HG02885 (cell line): ENCODE data around the gene CADM1.

Experiments
- ATAC-seq: cut with Tn5 transposase; IDR thresholded peaks from one replicate; pipeline ENCODE4 v1.9.1; 2021; ENCODE audit warnings: mild to moderate bottlenecking; ENCODE audit not compliant: unreplicated experiment, poor library complexity

The CADM1 gene

DNA sequence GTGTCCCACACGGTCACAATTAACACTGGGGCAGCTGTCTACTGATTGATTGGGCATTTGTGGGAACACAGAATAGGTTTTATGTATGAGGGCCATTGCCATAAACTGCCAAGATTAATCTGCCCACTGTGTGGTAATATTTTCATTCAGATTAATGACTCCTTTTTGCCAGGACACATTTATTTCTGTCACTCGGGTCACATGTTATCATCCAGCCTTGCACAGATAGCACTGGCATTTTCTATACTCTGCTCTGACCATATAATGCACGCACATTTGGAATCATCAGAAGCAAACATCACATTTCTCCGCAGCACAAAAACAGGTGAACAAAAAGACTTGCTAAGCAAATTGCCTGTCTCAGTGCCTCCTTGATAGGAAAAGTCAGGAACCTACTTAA, 138.3 kb downstream of the CADM1 start:
- ATAC-seq: no peak

DNA sequence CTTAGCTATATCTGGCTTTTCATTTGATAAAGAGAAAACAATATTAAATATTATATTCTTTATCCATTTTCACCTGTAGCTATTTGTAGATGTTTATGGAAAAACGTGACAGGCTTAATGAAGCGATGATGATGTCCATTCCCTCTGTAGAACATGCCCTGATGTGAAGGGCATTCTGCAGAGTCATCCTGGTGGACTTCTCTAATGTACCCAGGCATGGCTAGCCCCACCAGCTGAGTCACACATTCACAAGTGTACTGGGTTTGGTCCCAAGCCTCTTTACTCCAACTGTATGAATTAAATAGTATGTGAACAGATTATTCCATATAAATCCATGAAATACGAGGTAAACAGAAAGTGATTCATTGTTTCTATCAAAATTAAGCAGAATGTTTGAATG, 139.3 kb downstream of the CADM1 start:
- no peak for ATAC-seq

DNA sequence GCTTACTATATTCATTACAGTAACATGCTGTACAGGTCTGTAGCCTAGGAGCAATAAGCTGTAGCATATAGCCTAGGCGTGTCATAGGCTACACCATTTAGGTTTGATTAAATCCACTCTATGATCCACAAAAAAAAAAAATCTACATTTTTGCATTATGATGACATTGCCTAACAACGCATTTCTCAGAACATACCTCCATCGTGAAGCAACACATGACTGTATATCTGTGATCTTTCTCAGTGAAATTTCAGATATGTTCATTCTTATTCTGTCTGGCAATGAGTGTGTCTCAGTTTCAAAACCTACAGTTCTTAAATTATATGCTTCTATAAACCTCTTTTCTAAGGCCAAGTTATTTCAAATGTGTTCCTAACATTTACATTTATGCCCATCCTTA, 140.3 kb downstream of the CADM1 start:
- no peak for ATAC-seq

DNA sequence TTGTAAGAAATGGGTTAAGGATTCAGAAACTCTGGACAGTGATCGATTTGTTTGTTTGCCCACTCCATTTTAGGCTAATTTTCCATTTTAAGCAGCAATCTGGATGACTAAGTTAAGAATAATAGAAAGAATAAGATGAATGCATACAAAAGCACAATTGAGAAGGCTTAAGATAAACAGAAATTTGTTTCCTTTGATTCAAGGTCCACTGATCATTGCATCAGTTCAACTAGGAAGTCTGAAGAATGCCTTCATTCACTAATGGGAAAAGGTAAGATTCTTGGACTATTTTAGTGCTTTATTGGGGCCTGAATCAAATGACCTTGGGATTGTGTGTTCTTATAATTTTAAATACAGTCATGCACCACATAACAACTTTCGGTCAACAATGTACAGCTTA, 140.8 kb downstream of the CADM1 start:
- ATAC-seq: no peak

DNA sequence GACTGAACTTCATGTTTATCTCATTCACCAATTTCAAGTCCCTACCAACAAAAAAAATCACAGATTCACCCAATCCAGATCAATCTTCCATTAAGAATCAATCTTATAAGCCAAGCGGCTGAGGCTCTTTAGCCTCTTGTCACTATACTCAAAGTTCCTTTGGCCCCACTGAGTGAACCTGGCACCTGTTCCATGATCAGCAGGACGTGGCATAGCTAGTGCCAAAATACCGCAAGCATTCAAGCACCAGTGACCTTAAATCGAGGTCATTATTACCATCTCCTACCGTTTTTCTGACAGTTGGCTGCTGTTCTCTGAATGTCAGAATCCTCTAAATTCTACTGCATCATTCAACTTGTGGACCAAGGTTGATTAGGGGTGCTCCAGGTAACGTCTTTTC, 141.2 kb downstream of the CADM1 start:
- no peak for ATAC-seq

DNA sequence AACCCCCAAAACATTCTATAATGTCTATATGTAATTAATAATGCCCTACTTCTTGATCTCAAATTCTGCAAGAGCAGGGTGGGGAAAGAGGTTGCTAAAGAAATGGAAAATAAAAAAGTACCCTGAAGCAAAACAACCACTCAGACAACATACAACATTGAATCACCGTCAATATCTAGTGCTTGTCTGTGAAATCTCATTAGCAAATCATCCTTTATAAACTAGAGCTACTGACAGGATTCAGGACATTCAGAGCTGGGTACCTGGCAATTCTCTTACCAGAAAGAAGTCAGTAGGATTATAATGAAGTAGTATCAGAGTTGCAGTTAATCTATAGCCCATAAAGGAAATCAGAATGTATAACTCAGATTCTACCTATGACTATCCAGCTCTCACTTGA, 143.2 kb downstream of the CADM1 start:
- no peak for ATAC-seq

DNA sequence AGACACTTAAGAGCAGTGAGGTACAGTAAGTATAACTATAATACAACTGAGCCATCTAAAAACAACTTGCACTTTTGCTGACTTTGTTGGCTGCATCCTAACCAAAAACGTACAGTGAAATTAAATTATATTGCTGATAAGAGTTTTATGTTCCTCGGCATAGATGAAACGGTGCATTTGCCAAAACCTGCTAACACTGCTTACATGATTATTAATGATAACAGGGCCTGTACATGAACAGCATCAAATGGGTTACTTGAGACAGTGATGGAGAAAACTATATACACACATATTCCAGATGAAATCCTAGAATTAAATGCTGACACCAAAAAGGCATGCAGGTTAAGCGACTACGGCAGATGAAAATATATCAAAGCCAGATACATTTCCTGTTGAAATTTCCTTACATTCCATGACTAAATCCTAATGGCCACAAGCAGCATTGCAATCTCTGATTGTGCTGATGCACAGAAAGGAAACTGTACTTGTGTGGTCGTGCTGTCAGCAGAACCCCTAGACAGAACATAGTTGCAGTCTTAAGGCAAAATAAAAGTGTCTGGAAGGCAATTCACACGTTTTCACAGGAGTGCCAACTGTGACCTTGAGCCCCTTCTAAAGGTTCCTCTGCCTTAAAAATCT, 143.9 kb downstream of the CADM1 start:
- no peak for ATAC-seq

DNA sequence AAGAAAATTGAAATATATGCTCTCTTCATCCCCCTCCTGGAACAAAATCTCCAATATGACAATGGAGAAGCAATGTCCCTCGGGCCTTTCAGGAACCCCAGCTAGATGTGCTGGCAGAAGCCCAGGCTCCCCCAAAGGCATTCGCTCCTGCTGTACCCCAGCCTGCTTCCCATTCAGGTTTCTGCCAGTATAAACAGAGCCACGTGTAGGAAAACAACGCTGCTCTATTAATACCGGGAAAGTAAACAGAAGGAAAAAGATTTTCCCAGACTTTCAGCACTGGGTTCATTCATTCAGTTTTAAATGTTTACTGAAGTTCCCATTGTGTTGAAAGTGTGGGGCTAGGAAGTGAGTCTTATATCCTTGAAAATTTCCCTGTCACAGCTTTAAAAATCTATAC, 147.1 kb downstream of the CADM1 start:
- ATAC-seq: no peak

DNA sequence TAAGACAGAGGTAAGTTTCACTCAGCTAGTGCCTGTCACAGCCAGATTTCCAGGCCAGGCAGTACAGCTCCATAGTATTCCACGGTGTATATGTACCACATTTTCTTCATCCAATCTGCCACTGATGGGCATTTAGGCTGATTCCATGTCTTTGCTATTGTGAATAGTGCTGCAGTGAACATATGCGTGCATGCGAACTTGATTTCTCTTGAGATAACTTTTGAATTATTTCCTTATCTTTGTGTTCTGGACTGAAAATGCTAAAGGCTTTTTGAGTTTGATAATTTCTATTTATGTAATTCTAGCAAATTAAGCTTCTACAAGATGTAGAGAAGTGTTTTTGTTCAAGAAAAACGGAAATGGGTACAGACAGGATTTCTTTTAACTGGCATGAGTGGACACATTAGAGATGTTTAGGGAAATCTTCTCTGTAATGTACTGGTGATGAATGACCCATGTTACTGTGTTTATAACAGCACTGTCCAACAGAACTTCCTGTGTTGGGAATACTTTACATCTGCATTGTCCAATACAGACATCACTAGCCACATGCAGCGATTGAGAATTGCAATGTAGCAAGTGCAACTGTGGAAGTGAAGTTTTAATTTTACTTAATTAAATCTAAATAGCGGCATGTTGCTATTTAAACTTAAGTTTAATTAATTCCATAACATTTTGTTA, 151.3 kb downstream of the CADM1 start:
- no peak for ATAC-seq

DNA sequence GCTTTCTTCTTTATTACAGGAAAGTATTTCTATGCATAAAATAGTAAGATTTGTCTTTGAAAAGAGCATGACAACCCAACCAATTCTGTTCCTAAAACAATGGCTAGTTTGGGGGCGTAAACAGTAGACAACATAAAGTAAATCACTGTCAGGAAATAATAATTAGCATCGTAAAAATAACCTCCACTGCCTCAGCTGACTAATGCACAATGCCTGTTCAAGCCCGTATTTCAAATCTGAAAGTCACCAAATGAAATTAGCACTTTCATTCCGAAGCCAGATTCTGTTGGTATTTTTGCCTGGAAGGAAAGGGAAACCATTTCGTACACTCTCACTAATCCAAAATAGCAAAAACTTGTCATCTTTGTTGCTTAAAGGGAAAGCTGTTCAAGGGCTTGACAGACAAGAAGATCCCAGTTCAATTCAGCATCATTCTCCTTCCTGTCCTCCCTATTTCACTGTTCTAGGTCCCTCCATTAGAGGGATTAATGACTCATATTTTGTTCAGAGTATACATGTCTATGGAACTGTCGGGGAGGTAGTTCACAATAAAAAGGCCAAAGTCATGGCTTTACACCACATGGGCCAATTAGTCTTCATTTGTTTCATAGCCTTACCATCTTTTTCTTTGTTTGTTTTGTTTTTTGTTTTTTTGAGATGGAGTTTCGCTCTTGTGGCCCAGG, 154.7 kb downstream of the CADM1 start:
- ATAC-seq: no peak

DNA sequence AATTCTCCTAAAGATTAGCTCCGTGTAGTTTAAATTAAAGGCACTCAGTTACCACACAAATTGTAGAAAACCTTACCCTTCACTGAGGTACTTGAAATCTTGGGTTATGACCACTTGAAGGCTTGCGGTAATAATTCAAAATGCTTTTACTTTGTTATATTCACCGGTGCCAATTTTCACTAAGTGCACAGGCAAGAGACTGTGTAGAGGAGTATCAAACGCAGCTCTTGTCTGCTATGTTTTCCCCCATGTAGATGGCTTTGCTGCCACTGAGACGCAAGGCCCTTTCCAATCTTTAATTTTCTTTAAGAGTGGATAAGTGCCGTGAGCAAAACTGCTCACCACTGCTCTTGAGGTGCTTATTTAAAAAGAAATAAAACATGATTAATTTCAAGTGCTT, 155.8 kb downstream of the CADM1 start:
- ATAC-seq: no peak

DNA sequence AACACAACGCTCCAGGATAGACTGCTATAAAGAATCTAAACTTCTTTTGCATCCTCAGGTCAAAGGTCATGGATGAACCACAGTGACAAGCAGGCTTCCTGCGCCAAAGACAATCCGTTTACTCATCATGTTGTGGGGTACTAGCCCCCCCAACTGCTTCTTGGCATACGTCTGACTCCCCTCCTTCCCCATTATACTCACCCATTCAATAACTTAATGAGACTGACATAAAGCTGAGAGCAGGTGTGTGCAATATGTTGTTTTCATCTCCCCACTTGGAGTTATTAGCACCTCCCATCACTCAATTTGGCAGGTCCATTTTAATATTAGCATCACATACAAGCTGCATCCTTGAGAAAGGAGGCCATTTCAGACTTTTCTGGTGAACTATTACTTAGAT, 157.1 kb downstream of the CADM1 start:
- no peak for ATAC-seq

DNA sequence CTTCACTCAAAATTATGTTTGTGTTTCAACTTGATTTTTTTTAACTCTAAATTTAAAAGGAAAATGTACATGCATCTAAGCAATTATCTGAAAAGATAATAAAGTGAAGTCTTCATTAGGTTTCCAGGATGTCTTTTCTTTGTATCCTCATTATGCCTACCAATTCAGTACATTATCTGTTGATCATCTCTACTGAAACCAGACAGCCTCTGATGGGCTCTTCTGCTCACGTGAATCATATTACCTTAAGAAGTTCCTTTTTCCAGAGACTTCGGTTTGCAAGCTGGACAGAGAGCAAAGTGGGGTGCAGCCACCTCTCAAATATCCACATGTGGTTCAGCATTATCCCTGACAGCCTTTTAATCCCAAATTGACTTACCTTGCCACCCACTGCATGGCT, 158.4 kb downstream of the CADM1 start:
- ATAC-seq: no peak

DNA sequence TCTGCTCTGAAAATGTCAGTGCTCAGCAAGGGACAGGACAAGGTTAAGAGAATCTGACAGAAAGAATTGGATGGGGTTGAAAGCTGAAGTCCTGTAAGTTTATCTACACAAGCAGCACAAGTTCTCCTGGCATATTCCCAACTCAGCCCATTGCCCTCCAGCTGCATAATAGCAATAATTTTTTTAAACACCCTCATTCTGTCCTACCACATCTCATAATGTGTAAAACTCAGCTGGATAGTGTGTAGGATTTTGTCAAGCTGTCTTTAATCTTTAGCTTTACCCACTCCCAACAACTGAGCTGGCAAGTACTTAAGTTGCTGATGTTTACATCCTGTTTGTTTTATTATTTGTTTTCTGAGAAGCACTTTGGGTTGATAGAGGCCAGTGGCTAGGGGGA, 158.9 kb downstream of the CADM1 start:
- ATAC-seq: no peak

DNA sequence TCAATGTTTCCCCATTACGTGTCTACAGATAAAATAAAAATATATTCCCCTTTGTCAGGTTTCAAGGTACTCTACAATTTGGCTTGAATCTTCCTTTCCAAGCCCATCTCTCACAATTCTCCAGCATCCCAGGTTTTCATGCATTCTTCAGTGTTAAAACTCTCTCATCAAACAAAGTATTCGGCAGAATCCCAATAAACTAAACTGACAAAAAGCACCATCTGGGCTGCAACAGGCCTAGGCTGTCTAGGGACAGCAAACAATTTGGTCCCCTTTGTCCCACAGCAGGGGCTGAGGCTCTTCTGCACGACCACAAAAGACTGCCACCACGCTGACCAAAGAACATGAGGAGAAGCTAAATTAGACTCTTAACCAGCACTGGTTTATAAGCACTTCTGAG, 159.4 kb downstream of the CADM1 start:
- no peak for ATAC-seq

DNA sequence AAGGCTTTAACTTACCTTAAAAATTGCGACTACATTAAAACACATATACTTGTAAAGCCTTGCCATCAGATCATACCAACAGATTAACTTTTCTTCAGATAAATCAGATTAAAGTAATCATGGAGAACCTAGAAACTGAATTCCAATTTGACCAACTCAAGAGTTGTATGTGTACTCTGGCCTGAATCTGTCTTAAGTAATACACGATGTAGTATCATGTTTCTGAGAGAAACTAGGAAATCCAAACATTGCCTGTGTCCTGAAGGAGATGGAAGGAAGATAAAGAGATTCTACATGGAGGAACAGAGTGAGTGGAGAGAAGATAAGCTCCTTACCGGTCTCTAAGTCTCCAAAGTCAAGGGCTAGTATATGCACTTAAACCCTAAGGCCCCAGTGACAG, 162.1 kb downstream of the CADM1 start:
- ATAC-seq: no peak

DNA sequence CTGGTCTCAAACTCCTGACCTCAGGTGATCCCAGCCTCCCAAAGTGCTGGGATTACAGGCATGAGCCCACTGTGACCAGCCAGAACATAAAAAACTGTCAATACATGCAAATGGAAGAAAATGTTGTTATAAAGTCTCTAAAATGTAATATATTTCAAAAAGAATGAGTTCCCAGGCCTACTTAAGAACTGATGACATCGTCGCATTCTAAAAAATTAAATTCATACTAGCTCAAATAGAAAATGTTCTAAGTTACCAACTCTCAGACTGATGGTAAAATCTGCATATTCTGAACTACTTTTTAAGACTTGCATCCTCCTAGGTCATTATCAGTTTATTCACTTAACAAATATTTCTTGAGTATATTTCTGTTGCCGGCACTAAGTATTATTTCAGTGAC, 163.3 kb downstream of the CADM1 start:
- ATAC-seq: no peak

DNA sequence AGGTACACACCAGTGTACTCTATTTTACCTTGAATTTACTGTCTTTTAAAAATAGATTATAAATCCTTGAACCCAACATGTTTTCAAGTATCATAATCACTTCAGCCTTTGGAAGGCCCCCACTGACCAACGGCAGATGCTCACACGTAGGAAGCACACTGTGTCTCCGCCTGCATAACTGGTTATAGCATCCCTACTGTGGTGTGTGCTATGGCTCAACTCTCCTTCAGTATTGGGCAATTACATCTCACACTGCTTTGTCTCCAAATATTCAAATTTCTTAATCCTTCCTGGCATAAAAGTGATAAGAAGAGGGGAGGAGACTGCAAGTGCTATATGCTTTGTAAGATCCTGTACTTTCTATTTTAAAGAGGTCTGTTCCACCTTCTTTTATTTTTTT, 165.7 kb downstream of the CADM1 start:
- ATAC-seq: no peak

DNA sequence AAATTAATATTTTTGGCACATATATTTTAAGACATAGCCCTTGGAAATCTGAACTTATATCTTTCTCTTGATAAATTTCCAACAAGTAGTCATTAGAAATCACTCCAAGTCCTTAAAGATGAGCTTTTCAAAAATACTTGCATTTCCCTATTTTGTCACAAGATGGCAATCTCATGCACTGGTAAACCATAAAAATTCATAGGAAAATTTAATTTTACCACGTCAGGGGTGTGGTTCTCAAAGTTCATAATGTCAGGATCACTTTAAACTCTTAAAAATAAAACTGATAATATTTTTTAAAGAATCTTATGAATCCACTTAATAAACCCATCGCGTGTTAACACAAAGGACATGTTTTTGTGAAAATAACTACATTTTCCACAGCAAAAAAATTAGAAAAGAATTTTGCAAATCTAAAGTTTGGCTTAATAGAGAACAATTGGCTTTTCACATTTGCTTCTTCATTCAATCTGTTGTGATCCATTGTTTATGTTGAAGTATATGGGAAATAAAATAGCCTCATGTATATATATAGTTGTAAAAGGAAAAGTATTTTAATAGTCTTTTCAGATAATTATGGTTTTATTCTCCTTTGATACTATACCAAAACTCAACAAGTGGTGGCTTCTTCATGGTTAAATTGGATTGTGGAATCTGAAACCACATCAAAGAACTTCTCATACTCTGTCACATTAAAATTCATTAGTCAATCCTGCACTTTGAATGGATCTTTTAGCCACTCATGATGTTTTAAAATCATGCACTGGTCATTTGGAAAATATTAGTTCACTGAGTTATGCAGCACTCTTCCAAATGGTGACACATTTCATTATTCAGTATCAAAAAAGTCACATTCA, 169.1 kb downstream of the CADM1 start:
- ATAC-seq: no peak

DNA sequence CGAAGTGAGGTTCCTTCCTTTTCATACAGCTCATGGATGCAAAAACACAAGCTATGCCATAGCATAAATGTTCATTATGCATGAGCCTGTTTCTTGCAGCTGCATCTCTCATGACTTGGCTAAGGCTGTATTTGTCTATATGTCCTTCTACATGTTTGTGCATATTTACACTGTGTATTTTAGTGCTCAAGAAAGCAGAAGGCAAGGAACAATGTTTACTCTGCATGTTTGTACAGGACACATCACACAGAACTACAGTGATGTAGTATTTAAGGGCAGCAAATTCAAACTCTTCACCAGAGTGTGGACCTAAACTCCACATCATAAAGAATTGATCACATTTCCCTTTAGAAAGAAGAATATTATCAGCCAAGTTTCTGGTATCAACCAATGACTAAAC, 170.3 kb downstream of the CADM1 start:
- no peak for ATAC-seq

DNA sequence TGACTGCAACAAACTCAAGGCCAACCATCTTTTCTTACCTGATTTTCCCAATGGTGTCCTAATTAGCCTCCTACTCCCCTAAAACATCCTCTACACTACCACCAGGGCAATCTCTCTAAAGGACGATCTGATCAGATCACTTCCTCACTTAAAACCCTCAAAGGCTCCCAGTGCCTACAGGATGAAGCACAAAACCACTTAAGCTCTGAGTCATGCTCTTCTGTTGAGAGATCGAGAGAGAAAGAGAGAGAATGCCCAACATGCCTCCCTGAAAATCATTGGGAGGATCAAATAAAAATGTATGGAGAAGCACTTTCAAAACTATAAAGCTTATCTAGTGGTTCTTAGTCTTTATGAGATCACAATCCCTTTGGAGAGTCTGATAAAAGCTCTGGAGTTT, 171.1 kb downstream of the CADM1 start:
- no peak for ATAC-seq
